Stimulated activated CD4-positive, alpha-beta T cell treated with anti-CD3 and anti-CD28 coated beads, Interleukin-1b, Interleukin-23, amount 100 ng/mL, for 24 hours (primary cell): ENCODE measurements around the gene COL4A6.

Source experiments
- DNase-seq, 4 experiments: peaks; one replicate each; pipeline ENCODE4 v3.0.0-alpha.2; 2020; ENCODE audit warnings: low read depth in 4 of 4, low spot score in 1 of 4

Gene COL4A6

GRCh38 chrX:108217876-108218275, 220.3 kb downstream of the COL4A6 start:
- no peak for DNase-seq

- no peak for DNase-seq
Observed at GRCh38 chrX:108216919-108217571, 221.2 kb downstream of the COL4A6 start.

GRCh38 chrX:108216405-108216804, 221.8 kb downstream of the COL4A6 start:
- no peak for DNase-seq

GRCh38 chrX:108211301-108211700, 226.9 kb downstream of the COL4A6 start:
- DNase-seq, result no peak

- no peak for DNase-seq
Observed at GRCh38 chrX:108209006-108209554, 229.1 kb downstream of the COL4A6 start.

- no peak for DNase-seq
Observed at GRCh38 chrX:108203540-108203939, 234.7 kb downstream of the COL4A6 start.

- no peak for DNase-seq
Observed at GRCh38 chrX:108199691-108200090, 238.5 kb downstream of the COL4A6 start.

GRCh38 chrX:108199041-108199440, 239.2 kb downstream of the COL4A6 start:
- no peak for DNase-seq

- no peak for DNase-seq
Observed at GRCh38 chrX:108198420-108198819, 239.8 kb downstream of the COL4A6 start.

GRCh38 chrX:108186811-108187210, 251.4 kb downstream of the COL4A6 start:
- no peak for DNase-seq

- DNase-seq, result no peak
Observed at GRCh38 chrX:108178143-108178498, 260.1 kb downstream of the COL4A6 start.

- DNase-seq, result no peak
Observed at GRCh38 chrX:108177351-108178142, 260.7 kb downstream of the COL4A6 start.

GRCh38 chrX:108173874-108174273, 264.3 kb downstream of the COL4A6 start:
- DNase-seq, result no peak

GRCh38 chrX:108171671-108172070, 266.6 kb downstream of the COL4A6 start:
- DNase-seq, result no peak

GRCh38 chrX:108169768-108170167, 268.5 kb downstream of the COL4A6 start:
- DNase-seq, result no peak

- DNase-seq, result no peak
Observed at GRCh38 chrX:108168961-108169740, 269.1 kb downstream of the COL4A6 start.

GRCh38 chrX:108167211-108167872, 270.9 kb downstream of the COL4A6 start:
- no peak for DNase-seq

- no peak for DNase-seq
Observed at GRCh38 chrX:108165383-108166111, 272.7 kb downstream of the COL4A6 start.

- no peak for DNase-seq
Observed at GRCh38 chrX:108163333-108164082, 274.7 kb downstream of the COL4A6 start.

GRCh38 chrX:108162265-108162664, 276.0 kb downstream of the COL4A6 start:
- DNase-seq, result no peak
